NB4 (cell line): Measurements from ENCODE around the gene APCDD1.

Source experiments
- DNase-seq: peaks from one replicate; pipeline ENCODE4 v3.0.0; 2010; ENCODE audit warnings: low read depth
- H3K4me3 ChIP-seq: one replicate; pipeline ENCODE4 v1.5.1; 2011; ENCODE audit warnings: mild to moderate bottlenecking, low read depth, low read length, moderate library complexity
- MAX ChIP-seq: IDR thresholded peaks from 2 replicates; pipeline ENCODE4 v1.6.1; 2011; ENCODE audit warnings: low read depth, low read length
- MYC ChIP-seq: IDR thresholded peaks from 2 replicates; pipeline ENCODE4 v1.6.1; 2011; ENCODE audit warnings: low read depth, low read length
- POLR2A ChIP-seq: IDR thresholded peaks from 2 replicates; pipeline ENCODE4 v1.6.1; 2011; ENCODE audit warnings: mild to moderate bottlenecking; ENCODE audit not compliant: insufficient read length; ENCODE audit errors: extremely low read depth
- TF ChIP-seq, protein P1 (sequence below): IDR thresholded peaks from one replicate; pipeline ENCODE4 v1.5.1; 2012; ENCODE audit warnings: low read depth, low read length

Gene APCDD1

DNA sequence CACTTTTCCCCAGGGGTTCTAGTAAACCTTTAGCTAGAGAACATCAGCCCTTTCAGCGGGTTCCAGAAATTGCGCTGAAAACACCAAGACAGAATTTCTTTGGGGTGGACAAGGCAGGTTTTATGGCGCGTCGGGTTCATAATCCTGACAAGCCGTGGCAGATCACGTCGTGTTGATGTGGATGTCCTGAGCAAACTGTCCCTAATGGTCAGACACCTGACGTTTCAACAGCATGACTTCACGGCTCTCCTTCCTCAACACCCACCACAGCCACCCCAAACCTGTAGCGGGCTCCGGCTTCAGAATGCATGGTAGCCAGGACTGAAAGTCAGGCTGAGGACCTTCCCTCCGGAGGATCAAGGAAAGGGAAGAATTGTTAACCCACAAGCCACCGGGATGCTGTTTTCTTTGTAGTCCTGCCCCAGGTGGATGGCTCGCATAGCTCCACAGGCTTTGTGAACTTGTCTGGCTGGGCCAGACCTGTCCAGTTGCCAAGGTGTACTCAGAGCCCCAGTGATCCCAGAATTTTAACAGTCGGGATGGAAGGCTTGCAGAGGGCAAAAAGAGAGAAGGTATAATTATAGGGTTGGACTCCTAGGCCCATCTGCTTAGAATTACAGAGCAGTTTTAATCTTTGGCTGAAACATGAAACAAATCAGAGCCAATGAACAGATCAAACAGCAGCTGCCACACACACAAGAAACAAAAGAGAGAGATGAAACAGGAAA lies 1.5 kb downstream of the APCDD1 start:
- H3K4me3 ChIP-seq: no peak overlapping the region
- TF ChIP-seq, protein P1, sequence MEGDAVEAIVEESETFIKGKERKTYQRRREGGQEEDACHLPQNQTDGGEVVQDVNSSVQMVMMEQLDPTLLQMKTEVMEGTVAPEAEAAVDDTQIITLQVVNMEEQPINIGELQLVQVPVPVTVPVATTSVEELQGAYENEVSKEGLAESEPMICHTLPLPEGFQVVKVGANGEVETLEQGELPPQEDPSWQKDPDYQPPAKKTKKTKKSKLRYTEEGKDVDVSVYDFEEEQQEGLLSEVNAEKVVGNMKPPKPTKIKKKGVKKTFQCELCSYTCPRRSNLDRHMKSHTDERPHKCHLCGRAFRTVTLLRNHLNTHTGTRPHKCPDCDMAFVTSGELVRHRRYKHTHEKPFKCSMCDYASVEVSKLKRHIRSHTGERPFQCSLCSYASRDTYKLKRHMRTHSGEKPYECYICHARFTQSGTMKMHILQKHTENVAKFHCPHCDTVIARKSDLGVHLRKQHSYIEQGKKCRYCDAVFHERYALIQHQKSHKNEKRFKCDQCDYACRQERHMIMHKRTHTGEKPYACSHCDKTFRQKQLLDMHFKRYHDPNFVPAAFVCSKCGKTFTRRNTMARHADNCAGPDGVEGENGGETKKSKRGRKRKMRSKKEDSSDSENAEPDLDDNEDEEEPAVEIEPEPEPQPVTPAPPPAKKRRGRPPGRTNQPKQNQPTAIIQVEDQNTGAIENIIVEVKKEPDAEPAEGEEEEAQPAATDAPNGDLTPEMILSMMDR: no peak
- no peak for TF ChIP-seq POLR2A
- no peak for DNase-seq

DNA sequence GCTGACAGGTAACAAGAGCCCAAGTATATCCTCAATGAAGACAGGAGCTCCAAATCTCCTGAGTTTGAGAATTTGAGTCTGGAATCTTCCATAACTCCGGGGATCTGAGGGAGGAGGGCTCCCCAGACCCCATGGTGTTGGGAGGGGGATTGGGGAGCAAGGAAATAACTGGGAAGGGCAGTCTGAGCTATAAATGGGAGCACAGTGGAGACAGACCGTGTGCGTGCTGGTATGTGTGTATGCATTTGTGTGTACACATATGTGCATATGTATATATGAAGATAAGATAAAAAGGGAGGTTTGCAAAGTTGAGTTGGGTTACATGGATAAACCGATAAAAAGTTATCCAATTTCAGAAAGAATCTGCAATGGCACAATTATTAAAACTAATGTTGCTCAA lies 2.3 kb downstream of the APCDD1 start:
- H3K4me3 ChIP-seq: no peak overlapping the region
- TF ChIP-seq, protein P1: no peak
- TF ChIP-seq MYC: no peak
- TF ChIP-seq POLR2A: no peak
- no peak for TF ChIP-seq MAX
- no peak for DNase-seq

GRCh38 chr18:10457128-10457527 lies 2.7 kb downstream of the APCDD1 start:
- H3K4me3 ChIP-seq: no peak overlapping the region
- no peak for DNase-seq
- TF ChIP-seq MAX (no peak), POLR2A (no peak), MYC (no peak)
- TF ChIP-seq, protein P1: no peak

DNA sequence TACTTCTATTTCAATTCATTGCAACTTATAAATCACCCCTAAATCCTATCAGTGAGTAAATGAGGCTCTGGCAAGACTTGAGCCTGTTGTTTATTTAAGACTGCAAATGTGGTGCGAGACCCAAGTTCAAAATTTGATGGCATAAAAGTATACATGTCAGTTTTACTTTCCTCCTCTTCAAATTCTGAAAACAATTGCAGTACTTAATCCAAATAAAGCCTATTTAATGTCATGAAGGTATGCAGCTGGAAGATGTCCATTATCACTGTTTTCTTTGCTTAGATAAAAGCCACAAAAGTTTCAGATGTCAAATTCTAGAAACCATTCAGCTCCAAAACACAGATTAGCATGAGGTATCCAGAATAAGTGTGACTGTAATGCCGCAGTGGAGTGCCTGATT lies 3.3 kb downstream of the APCDD1 start:
- DNase-seq: no peak
- TF ChIP-seq POLR2A (no peak), MAX (no peak), MYC (no peak)
- TF ChIP-seq, protein P1: no peak
- no peak overlapping the region for H3K4me3 ChIP-seq

- H3K4me3 ChIP-seq: no peak overlapping the region
- TF ChIP-seq MAX (no peak), MYC (no peak), POLR2A (no peak)
- TF ChIP-seq, protein P1: no peak
- no peak for DNase-seq
These were observed 4.3 kb downstream of the APCDD1 start for GRCh38 chr18:10458691-10459090.

DNA sequence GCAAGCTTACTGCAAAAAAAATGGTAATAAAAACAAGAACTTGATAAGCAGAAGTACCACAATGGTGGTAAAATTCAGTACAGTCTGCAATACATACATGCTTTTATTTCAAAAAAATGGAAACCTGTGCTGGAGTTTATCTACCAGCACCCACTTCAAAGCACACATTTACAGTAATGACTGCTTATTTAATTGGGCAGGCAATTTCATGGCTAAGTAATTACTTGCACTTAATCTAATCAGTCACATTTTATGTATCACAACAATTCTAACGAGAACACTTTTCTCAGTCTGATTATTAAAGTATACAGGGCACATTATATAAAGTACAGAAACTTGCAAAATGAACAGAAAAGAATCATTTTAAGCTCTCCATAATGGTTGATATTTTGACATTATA lies 5.2 kb downstream of the APCDD1 start:
- DNase-seq: no peak
- H3K4me3 ChIP-seq: no peak overlapping the region
- TF ChIP-seq MYC (no peak), MAX (no peak)
- TF ChIP-seq, protein P1: no peak
